Ectodermal cell (in vitro differentiated cells): ENCODE measurements around the gene ANKRD13A.
"Not testable (repeated sequence)": the region's sequence is repeated elsewhere in the genome, so short reads cannot be mapped to it uniquely, and the experiment has no call there.

Source experiments
- H3K27ac ChIP-seq: 2 replicates; pipeline ENCODE4 v1.7.0; 2013; ENCODE audit warnings: mild to moderate bottlenecking, low read depth, low read length; ENCODE audit not compliant: insufficient read depth, poor library complexity, severe bottlenecking
- H3K27me3 ChIP-seq: 2 replicates; pipeline ENCODE4 v1.7.0; 2013; ENCODE audit warnings: mild to moderate bottlenecking, low read length; ENCODE audit not compliant: insufficient read depth, control insufficient read depth, poor library complexity, severe bottlenecking
- H3K36me3 ChIP-seq: one replicate; pipeline ENCODE4 v1.7.0; 2013; ENCODE audit warnings: low read length; ENCODE audit not compliant: control insufficient read depth, insufficient read depth
- H3K4me1 ChIP-seq: one replicate; pipeline ENCODE4 v1.7.0; 2013; ENCODE audit warnings: low read length; ENCODE audit not compliant: control insufficient read depth, insufficient read depth
- H3K4me3 ChIP-seq: 2 replicates; pipeline ENCODE4 v1.7.0; 2013; ENCODE audit warnings: low read depth, low read length, control low read depth; ENCODE audit not compliant: insufficient read depth
- H3K9me3 ChIP-seq: 2 replicates; pipeline ENCODE4 v1.7.0; 2013; ENCODE audit warnings: mild to moderate bottlenecking, low read length, moderate library complexity; ENCODE audit not compliant: control insufficient read depth
- WGBS, 2 experiments: methylation state at CpG; one replicate each; pipeline ENCODE4 v1.1.7; 2013; ENCODE audit warnings: missing lambda C conversion rate in 2 of 2; 5-methylcytosine and 5-hydroxymethylcytosine counted together

The ANKRD13A gene

GRCh38 chr12:110075880-110076279, 76.7 kb downstream of the ANKRD13A start:
- Histone ChIP-seq H3K27ac (no peak overlapping the region), H3K27me3 (no peaks in the 10 kb centered on the region), H3K4me3 (no peak overlapping the region), H3K4me1 (no peaks in the 10 kb centered on the region), H3K36me3 (no peaks in the 10 kb centered on the region), H3K9me3 (no peaks in the 10 kb centered on the region)
- WGBS, 2 experiments, result 80 to 90% methylated on average over 1 of the region's 1 CpG

- Histone ChIP-seq H3K4me1 (no peaks in the 10 kb centered on the region), H3K27ac (no peak overlapping the region), H3K36me3 (no peaks in the 10 kb centered on the region), H3K27me3 (no peaks in the 10 kb centered on the region), H3K4me3 (no peak overlapping the region), H3K9me3 (no peaks in the 10 kb centered on the region)
- 94 to 95% methylated on average over 3 to 4 of the region's 4 CpGs for WGBS, 2 experiments
These were observed 78.6 kb downstream of the ANKRD13A start for GRCh38 chr12:110077800-110078199.

- no peak overlapping the region for H3K4me3 ChIP-seq
- no peaks in the 10 kb centered on the region for H3K36me3 ChIP-seq
- H3K27ac ChIP-seq, result no peak overlapping the region
- H3K4me1 ChIP-seq, result no peaks in the 10 kb centered on the region
- H3K27me3 ChIP-seq, result no peaks in the 10 kb centered on the region
- WGBS, 2 experiments, result 91 to 93% methylated on average over 24 of the region's 24 CpGs
- H3K9me3 ChIP-seq, result no peaks in the 10 kb centered on the region
These were observed 80.5 kb downstream of the ANKRD13A start for GRCh38 chr12:110079477-110080400.

GRCh38 chr12:110080410-110080809, 81.2 kb downstream of the ANKRD13A start:
- no peaks in the 10 kb centered on the region for H3K4me1 ChIP-seq
- H3K36me3 ChIP-seq, result no peaks in the 10 kb centered on the region
- H3K27me3 ChIP-seq, result no peaks in the 10 kb centered on the region
- WGBS, 2 experiments, result 90 to 96% methylated on average over 7 of the region's 7 CpGs
- H3K4me3 ChIP-seq, result no peak overlapping the region
- H3K9me3 ChIP-seq, result no peaks in the 10 kb centered on the region
- no peak overlapping the region for H3K27ac ChIP-seq

GRCh38 chr12:110084314-110085015, 85.2 kb downstream of the ANKRD13A start:
- H3K27me3 ChIP-seq, result no peaks in the 10 kb centered on the region
- H3K9me3 ChIP-seq, result no peaks in the 10 kb centered on the region
- H3K4me1 ChIP-seq, result no peaks in the 10 kb centered on the region
- H3K27ac ChIP-seq, result no peak overlapping the region
- H3K4me3 ChIP-seq, result no peak overlapping the region
- H3K36me3 ChIP-seq, result no peaks in the 10 kb centered on the region
- 91 to 96% methylated on average over 4 of the region's 4 CpGs for WGBS, 2 experiments

- 90 to 93% methylated on average over 6 of the region's 6 CpGs for WGBS, 2 experiments
- H3K36me3 ChIP-seq, H3K9me3 ChIP-seq, H3K27me3 ChIP-seq, H3K4me1 ChIP-seq, H3K27ac ChIP-seq, H3K4me3 ChIP-seq: not testable (repeated sequence)
These were observed 89.0 kb downstream of the ANKRD13A start for GRCh38 chr12:110088216-110088615.

- H3K27me3 ChIP-seq, result no peaks in the 10 kb centered on the region
- no peaks in the 10 kb centered on the region for H3K36me3 ChIP-seq
- no peaks in the 10 kb centered on the region for H3K9me3 ChIP-seq
- no peak overlapping the region for H3K4me3 ChIP-seq
- H3K27ac ChIP-seq, result no peak overlapping the region
- WGBS, 2 experiments, result 93 to 94% methylated on average over 5 of the region's 5 CpGs
- H3K4me1 ChIP-seq, result no peaks in the 10 kb centered on the region
These were observed 89.7 kb downstream of the ANKRD13A start for GRCh38 chr12:110088936-110089335.
